Adipose tissue (tissue), 3 donors: Measurements from ENCODE around the gene SLC35F3. TPM values are rescaled to one million over a fixed set of nuclear protein-coding genes. Genes with fewer than 3 reads are reported as not detected.

ENCODE experiments used
- H3K27ac ChIP-seq: one replicate; pipeline ENCODE4 v1.5.1; 2013; ENCODE audit warnings: low read depth, low read length
- WGBS, 3 donors: extraction: QIAGEN DNeasy Blood & Tissue Kit; methylation state at CpG; one replicate each; pipeline ENCODE4 v1.1.7; 2013; 5-methylcytosine and 5-hydroxymethylcytosine counted together
- polyA plus RNA-seq, 3 donors: library from polyadenylated mRNA; stranded (reverse); fragments of 200-250 nt; gene quantifications; one replicate each; pipeline ENCODE4 v1.2.3, GENCODE V29; 2013
- donor health status: healthy with polysubstance abuse.
- donor health status: Bipolar disorder and iron deficiency.
- donor health status: healthy.

Gene SLC35F3
- polyA plus RNA-seq, 3 donors = 0.03 to 4.0 TPM; not detected in 1

- 22 to 45% (median 23%) methylated on average over 3 of the region's 3 CpGs for WGBS, 3 donors
- H3K27ac ChIP-seq = no peak overlapping the region
These were observed 175.4 kb downstream of the SLC35F3 start for GRCh38 chr1:234079896-234080295.

GRCh38 chr1:234083460-234083859 is 179.0 kb downstream of the SLC35F3 start:
- WGBS, 3 donors = 71 to 76% (median 74%) methylated on average over 2 of the region's 2 CpGs
- H3K27ac ChIP-seq = no peak overlapping the region

GRCh38 chr1:234089396-234089795 is 184.9 kb downstream of the SLC35F3 start:
- WGBS, 3 donors = 65 to 76% (median 73%) methylated on average over 3 of the region's 3 CpGs
- no peak overlapping the region for H3K27ac ChIP-seq

GRCh38 chr1:234090212-234091064 is 186.0 kb downstream of the SLC35F3 start:
- no peak overlapping the region for H3K27ac ChIP-seq
- 85 to 90% (median 87%) methylated on average over 8 of the region's 8 CpGs for WGBS, 3 donors

GRCh38 chr1:234091065-234091401 is 186.6 kb downstream of the SLC35F3 start:
- 83 to 89% (median 88%) methylated on average over 2 of the region's 2 CpGs for WGBS, 3 donors
- no peak overlapping the region for H3K27ac ChIP-seq

- no peak overlapping the region for H3K27ac ChIP-seq
- 89 to 95% (median 93%) methylated on average over 2 of the region's 2 CpGs for WGBS, 3 donors
These were observed 187.4 kb downstream of the SLC35F3 start for GRCh38 chr1:234091876-234092275.

- WGBS, 3 donors = 13 to 72% (median 45%) methylated on average over 1 of the region's 1 CpG
These were observed 188.6 kb downstream of the SLC35F3 start for GRCh38 chr1:234093107-234093506.

GRCh38 chr1:234093741-234094140 is 189.3 kb downstream of the SLC35F3 start:
- 27 to 54% (median 35%) methylated on average over 5 of the region's 5 CpGs for WGBS, 3 donors
- H3K27ac ChIP-seq = no peak overlapping the region

More at GRCh38 chr1:234093107-234093506, 188.6 kb downstream of the SLC35F3 start:
- H3K27ac ChIP-seq = no peak overlapping the region

GRCh38 chr1:234094172-234094571 is 189.7 kb downstream of the SLC35F3 start:
- WGBS, 3 donors = 43 to 70% (median 63%) methylated on average over 1 of the region's 1 CpG
- H3K27ac ChIP-seq = no peak overlapping the region

- WGBS, 3 donors = 34 to 54% (median 53%) methylated on average over 7 of the region's 7 CpGs
- H3K27ac ChIP-seq = no peak overlapping the region
These were observed 191.8 kb downstream of the SLC35F3 start for GRCh38 chr1:234096161-234096770.

- H3K27ac ChIP-seq = no peak overlapping the region
- 20 to 41% (median 22%) methylated on average over 8 of the region's 8 CpGs for WGBS, 3 donors
These were observed 198.1 kb downstream of the SLC35F3 start for GRCh38 chr1:234102583-234102982.

GRCh38 chr1:234103198-234103597 is 198.7 kb downstream of the SLC35F3 start:
- 74 to 89% (median 85%) methylated on average over 3 of the region's 3 CpGs for WGBS, 3 donors
- H3K27ac ChIP-seq = no peak overlapping the region

- H3K27ac ChIP-seq = no peak overlapping the region
- 72 to 86% (median 78%) methylated on average over 2 of the region's 2 CpGs for WGBS, 3 donors
These were observed 201.6 kb downstream of the SLC35F3 start for GRCh38 chr1:234106032-234106431.

GRCh38 chr1:234107416-234108021 is 203.0 kb downstream of the SLC35F3 start:
- WGBS, 3 donors = 80 to 90% (median 90%) methylated on average over 3 of the region's 3 CpGs

GRCh38 chr1:234108921-234109320 is 204.4 kb downstream of the SLC35F3 start:
- no peak overlapping the region for H3K27ac ChIP-seq
- 55 to 84% (median 72%) methylated on average over 3 of the region's 3 CpGs for WGBS, 3 donors

More at GRCh38 chr1:234107416-234108021, 203.0 kb downstream of the SLC35F3 start:
- H3K27ac ChIP-seq = no peak overlapping the region

- no peak overlapping the region for H3K27ac ChIP-seq
- WGBS, 3 donors = 77 to 88% (median 86%) methylated on average over 5 of the region's 5 CpGs
These were observed 205.4 kb downstream of the SLC35F3 start for GRCh38 chr1:234109840-234110239.

- no peak overlapping the region for H3K27ac ChIP-seq
- WGBS, 3 donors = 32 to 49% (median 49%) methylated on average over 17 of the region's 17 CpGs
These were observed 207.1 kb downstream of the SLC35F3 start for GRCh38 chr1:234111458-234112142.

GRCh38 chr1:234114648-234115307 is 210.3 kb downstream of the SLC35F3 start:
- H3K27ac ChIP-seq = no peak overlapping the region
- WGBS, 3 donors = 16 to 18% (median 17%) methylated on average over 11 of the region's 11 CpGs
